Neural cell (in vitro differentiated cells): ENCODE results near the gene CEP120.

Experiments
- EP300 ChIP-seq: fragments of 450-650 bp; conservative IDR thresholded peaks from 2 replicates; pipeline ENCODE4 v1.6.1; 2014; ENCODE audit warnings: antibody characterized with exemption, mild to moderate bottlenecking, moderate library complexity; ENCODE audit not compliant: poor library complexity, severe bottlenecking
- EZH2 ChIP-seq: fragments of 200-600, 300-800 bp; shearing (Covaris generic), sonication (generic); IDR thresholded peaks from 2 replicates; pipeline ENCODE4 v1.6.1; 2014; ENCODE audit warnings: antibody characterized with exemption, low read length, borderline replicate concordance, mild to moderate bottlenecking; ENCODE audit not compliant: insufficient read depth, poor library complexity, severe bottlenecking
- POLR2AphosphoS5 ChIP-seq: IDR thresholded peaks from 2 replicates; pipeline ENCODE4 v1.6.1; 2012
- RAD21 ChIP-seq: fragments of 450-650 bp; conservative IDR thresholded peaks from 2 replicates; pipeline ENCODE4 v1.6.1; 2014; ENCODE audit warnings: antibody characterized with exemption, mild to moderate bottlenecking, moderate library complexity
- SMC3 ChIP-seq: fragments of 450-650 bp; conservative IDR thresholded peaks from 2 replicates; pipeline ENCODE4 v1.6.1; 2014; ENCODE audit warnings: antibody characterized with exemption, mild to moderate bottlenecking, moderate library complexity; ENCODE audit not compliant: poor library complexity
- TAF1 ChIP-seq: IDR thresholded peaks from 2 replicates; pipeline ENCODE4 v1.6.1; 2012; ENCODE audit warnings: low read depth
- TF ChIP-seq, protein P1 (sequence below): fragments of 450-650 bp; IDR thresholded peaks from 2 replicates; pipeline ENCODE4 v1.5.1; 2014; ENCODE audit warnings: antibody characterized with exemption, mild to moderate bottlenecking, moderate library complexity; ENCODE audit not compliant: poor library complexity, severe bottlenecking

DNA sequence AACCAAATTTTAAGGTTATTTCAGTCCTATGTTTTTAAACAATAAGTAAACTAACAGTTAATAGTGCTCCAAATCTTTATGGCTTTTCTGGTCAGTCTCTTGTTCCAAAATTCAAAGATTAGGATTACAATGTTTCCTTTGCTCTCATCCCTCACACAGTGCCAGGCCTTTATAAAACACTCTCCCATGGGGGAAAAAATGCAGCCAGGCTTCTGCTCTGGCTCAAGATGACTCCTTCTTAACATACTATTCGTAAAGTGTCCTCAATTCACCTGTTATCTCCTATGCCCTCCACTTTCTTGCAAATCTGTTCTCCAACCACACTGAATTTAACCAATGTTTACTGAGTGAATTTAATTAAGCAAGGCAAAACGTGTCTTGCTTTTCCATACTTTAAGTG, 1.4 kb downstream of the CEP120 start:
- TF ChIP-seq, protein P1, sequence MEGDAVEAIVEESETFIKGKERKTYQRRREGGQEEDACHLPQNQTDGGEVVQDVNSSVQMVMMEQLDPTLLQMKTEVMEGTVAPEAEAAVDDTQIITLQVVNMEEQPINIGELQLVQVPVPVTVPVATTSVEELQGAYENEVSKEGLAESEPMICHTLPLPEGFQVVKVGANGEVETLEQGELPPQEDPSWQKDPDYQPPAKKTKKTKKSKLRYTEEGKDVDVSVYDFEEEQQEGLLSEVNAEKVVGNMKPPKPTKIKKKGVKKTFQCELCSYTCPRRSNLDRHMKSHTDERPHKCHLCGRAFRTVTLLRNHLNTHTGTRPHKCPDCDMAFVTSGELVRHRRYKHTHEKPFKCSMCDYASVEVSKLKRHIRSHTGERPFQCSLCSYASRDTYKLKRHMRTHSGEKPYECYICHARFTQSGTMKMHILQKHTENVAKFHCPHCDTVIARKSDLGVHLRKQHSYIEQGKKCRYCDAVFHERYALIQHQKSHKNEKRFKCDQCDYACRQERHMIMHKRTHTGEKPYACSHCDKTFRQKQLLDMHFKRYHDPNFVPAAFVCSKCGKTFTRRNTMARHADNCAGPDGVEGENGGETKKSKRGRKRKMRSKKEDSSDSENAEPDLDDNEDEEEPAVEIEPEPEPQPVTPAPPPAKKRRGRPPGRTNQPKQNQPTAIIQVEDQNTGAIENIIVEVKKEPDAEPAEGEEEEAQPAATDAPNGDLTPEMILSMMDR = no peak
- TF ChIP-seq RAD21 (no peak), EP300 (no peak), EZH2 (no peak), POLR2AphosphoS5 (no peak), SMC3 (no peak), TAF1 (no peak)
